Activated naive CD8-positive, alpha-beta T cell treated with anti-CD3 and anti-CD28 coated beads for 36 hours (primary cell): ENCODE measurements around the gene ZNF442. TPM values are rescaled to one million over a fixed set of nuclear protein-coding genes. Genes with fewer than 3 reads are reported as not detected.
"Not testable (repeated sequence)": the region's sequence is repeated elsewhere in the genome, so short reads cannot be mapped to it uniquely, and the experiment has no call there.

Source experiments
- DNase-seq: peaks from one replicate; pipeline ENCODE4 v3.0.0; 2021
- H3K27ac Mint-ChIP-seq: one replicate; pipeline ENCODE4 v1.8.0; 2022; ENCODE audit warnings: mild to moderate bottlenecking, moderate library complexity, mixed read lengths
- H3K27me3 Mint-ChIP-seq: one replicate; pipeline ENCODE4 v1.8.0; 2022; ENCODE audit warnings: mild to moderate bottlenecking, mixed read lengths
- H3K36me3 Mint-ChIP-seq: one replicate; pipeline ENCODE4 v1.8.0; 2021; ENCODE audit warnings: mild to moderate bottlenecking, mixed read lengths
- H3K4me1 Mint-ChIP-seq: one replicate; pipeline ENCODE4 v1.8.0; 2021; ENCODE audit warnings: mixed read lengths
- H3K4me3 Mint-ChIP-seq: one replicate; pipeline ENCODE4 v1.8.0; 2022; ENCODE audit warnings: mild to moderate bottlenecking, moderate library complexity, mixed read lengths
- H3K9me3 Mint-ChIP-seq: one replicate; pipeline ENCODE4 v1.8.0; 2022; ENCODE audit warnings: mixed read lengths
- total RNA-seq, 2 experiments: library from RNA; stranded (reverse); gene quantifications; one replicate each; pipeline ENCODE4 v1.2.3, GENCODE V29; 2021

The ZNF442 gene
- total RNA-seq, 2 experiments from 2014 or later: 1.3 to 1.7 TPM

DNA sequence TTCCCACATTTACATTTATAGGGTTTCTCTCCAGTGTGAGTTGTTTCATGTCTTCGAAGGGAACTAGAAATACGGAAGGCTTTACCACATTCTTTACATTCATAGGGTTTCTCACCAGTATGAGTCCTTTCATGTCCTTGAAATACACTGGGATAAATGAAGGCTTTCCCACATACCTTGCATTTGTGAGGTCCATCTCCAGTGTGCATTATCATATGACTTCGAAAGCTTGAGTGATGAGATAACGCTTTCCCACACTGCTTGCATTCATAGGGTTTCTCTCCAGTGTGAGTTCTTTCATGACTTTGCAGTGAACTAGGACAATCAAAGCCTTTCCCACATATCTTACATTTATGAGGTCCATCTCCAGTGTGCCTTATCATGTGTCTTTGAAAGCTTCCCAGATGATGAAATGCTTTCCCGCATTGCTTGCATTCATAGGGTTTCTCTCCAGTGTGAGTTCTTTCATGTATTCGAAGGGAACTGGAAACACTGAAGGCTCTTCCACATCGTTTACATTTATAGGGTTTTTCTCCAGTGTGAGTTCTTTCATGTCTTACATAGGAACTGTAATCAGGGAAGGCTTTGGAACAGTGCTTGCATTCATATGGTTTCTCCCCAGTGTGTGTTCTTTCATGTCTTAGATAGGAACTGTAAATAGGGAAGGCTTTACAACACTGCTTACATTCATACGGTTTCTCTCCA, 15.1 kb downstream of the ZNF442 start:
- DNase-seq: no peak
- Mint-ChIP-seq H3K9me3 (peaks cover 60% of the 10 kb centered on the region), H3K4me3 (no peak overlapping the region), H3K27ac (no peak overlapping the region), H3K4me1 (no peaks in the 10 kb centered on the region), H3K36me3 (peaks cover 68% of the 10 kb centered on the region), H3K27me3 (no peaks in the 10 kb centered on the region)

DNA sequence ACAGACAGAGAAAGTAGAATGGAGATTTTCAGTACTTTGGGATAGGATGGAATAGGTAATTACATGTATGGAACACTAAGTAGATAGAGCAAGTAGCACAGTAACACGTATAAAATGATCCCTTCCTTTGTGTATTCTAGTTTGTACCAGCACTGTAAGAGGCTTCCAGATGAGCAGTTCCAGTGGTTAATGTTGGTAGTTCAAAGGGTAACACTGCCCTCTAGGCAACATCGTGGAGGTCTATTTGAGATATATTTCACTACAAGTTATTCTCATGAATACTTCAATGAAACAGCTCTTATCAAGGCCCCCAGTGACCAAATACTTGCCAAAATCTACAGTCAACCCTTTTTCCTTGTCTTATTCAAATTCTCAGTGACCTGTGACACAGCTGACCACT, 18.6 kb downstream of the ZNF442 start:
- peaks cover 47% of the 10 kb centered on the region for H3K9me3 Mint-ChIP-seq
- no peaks in the 10 kb centered on the region for H3K27me3 Mint-ChIP-seq
- H3K4me1 Mint-ChIP-seq: no peaks in the 10 kb centered on the region
- no peak overlapping the region for H3K27ac Mint-ChIP-seq
- H3K36me3 Mint-ChIP-seq: peaks cover 46% of the 10 kb centered on the region
- H3K4me3 Mint-ChIP-seq: no peak overlapping the region
- no peak for DNase-seq

DNA sequence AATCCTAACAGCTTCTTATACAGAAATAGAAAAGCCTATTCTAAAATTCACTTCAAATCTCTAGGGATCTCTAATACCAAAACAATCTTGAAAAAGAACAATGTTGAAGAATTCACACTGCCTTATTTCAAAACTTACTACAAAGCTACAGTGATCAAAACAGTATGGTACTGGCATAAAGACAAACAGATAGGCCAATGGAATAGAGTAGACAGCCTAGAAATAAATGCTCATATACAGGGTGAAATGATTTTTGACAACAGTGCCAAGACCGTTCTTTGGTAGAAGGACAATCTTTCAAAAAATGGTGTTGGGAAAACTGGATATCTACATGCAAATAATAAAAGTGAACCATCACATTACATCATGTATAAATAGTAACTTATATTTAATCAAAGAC, 20.3 kb downstream of the ZNF442 start:
- no peaks in the 10 kb centered on the region for H3K4me1 Mint-ChIP-seq
- H3K4me3 Mint-ChIP-seq: no peak overlapping the region
- peaks cover 41% of the 10 kb centered on the region for H3K9me3 Mint-ChIP-seq
- H3K27me3 Mint-ChIP-seq: no peaks in the 10 kb centered on the region
- no peak overlapping the region for H3K27ac Mint-ChIP-seq
- peaks cover 35% of the 10 kb centered on the region for H3K36me3 Mint-ChIP-seq
- DNase-seq: no peak

DNA sequence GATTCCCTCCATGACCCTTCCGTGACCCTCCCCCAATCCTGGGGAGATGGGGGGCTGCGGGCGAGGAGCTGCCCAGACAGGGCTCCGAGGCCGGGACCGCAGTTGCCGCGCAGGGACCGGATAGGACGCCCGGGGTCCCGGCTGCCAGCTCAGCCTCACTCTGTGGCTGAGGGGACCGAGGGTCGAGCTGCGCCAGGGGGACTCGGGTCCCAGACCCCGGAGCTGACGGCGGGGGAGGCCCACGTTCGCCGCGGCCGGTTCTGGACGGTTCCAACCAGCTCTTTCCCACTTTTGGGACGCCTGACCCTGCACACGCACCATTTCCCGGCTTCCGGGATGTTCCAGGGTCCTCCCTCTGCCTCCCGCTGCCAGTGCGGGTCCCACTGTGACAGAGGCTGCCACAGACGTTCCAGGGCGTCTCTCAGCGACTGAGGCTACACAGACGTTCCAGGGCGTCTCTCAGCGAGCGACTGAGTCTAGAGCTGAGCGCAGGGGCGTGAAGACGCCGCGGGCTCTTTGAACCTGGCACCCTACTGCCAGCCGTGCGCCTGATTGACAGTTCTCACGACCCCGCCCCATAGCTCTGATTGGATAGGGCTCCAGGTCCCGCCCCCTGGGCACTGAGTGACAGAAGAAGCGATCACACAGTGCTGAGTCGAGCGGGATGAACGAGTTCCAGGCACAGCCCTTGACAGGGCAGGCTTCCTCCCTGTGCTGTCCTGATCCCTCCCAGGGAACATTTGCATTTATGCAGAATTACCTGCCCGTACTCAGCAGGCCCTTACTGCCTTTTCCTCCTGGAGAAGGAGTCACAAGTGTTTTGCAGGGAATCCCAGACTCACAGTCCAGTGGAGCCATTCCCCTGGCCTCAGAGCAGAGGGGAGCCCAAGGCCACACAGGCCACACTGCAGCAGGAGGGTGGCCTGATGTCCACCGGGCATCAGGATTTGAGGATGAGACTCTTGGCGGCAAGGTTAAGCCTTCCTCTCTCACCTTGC, 32.0 kb downstream of the ZNF442 start, which contains the start of gene ZNF563:
TSS of gene ZNF563 (minus strand) at position 472 of the 998 bp plus-strand sequence. CDS start at position 321, 151 bp downstream.
- Mint-ChIP-seq H3K36me3 (peaks cover 7% of the 10 kb centered on the region), H3K27me3 (no peaks in the 10 kb centered on the region), H3K4me1 (peaks cover 29% of the 10 kb centered on the region), H3K9me3 (peaks cover 1% of the 10 kb centered on the region), H3K27ac (peak within 1 kb of the TSS; percentile 96), H3K4me3 (peak within 1 kb of the TSS; percentile 97)
- peak; percentile 97 for DNase-seq

DNA sequence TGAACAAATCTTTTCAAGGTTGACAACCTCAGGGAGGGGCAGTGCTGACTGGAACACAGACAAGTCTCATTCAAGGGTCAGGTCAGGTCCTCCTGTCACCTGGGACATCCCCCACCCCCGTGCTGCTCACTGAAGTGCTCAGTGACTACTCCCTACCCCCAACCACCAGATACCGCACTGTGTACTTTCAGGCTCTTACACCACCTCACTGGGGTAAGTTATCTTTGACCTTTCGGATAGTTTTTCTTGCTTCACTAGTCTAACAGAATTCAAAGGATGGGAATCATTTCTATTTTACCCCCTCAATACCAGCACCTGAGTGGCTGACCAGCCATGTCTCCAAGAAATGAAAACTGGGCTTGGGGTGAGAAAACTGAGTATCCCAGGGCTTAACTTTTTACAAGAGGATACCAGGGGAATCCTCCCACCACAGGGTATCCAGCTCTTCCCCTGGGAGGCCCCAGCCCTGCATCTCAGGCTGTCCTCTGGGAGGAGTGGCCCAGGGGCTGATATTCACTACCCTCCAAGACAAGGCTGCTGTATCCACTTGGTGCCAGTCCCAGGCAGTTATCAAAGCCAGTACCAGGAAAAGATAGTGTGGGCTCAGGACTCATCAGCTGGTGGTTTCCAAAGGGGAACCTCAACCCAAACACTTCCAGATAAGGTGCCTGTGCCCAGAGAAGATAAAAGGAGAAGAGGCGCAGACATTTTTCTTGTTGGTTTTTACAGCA, 34.1 kb downstream of the ZNF442 start:
- Mint-ChIP-seq H3K4me3 (peak overlapping the region; percentile 97), H3K36me3 (peaks cover 17% of the 10 kb centered on the region), H3K4me1 (peaks cover 41% of the 10 kb centered on the region), H3K9me3 (peaks cover 4% of the 10 kb centered on the region), H3K27ac (peak overlapping the region; percentile 96), H3K27me3 (no peaks in the 10 kb centered on the region)
- DNase-seq: peak; percentile 86

DNA sequence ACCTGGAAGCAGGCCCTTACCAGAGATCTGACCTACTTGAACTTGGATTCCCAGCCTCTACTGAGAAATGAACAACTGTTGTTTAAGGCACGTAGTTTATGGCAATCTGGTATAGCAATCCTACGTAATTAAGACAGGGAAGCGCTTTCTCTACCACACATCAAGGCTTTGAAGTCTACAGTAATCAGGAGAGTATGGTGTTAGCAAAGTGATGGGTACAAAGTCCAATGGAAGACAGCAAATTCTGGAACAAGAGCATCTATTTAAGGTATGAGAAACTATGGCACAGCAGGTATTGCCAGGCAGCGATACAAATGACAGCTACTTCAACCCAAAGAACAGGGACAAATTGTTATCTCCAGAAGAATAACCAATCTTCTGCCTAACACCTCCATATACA, 35.1 kb downstream of the ZNF442 start:
- peak overlapping the region; percentile 35 for H3K4me3 Mint-ChIP-seq
- H3K36me3 Mint-ChIP-seq: peaks cover 27% of the 10 kb centered on the region
- no peaks in the 10 kb centered on the region for H3K27me3 Mint-ChIP-seq
- peak overlapping the region; percentile 96 for H3K27ac Mint-ChIP-seq
- peaks cover 51% of the 10 kb centered on the region for H3K4me1 Mint-ChIP-seq
- H3K9me3 Mint-ChIP-seq: peaks cover 4% of the 10 kb centered on the region
- no peak for DNase-seq

DNA sequence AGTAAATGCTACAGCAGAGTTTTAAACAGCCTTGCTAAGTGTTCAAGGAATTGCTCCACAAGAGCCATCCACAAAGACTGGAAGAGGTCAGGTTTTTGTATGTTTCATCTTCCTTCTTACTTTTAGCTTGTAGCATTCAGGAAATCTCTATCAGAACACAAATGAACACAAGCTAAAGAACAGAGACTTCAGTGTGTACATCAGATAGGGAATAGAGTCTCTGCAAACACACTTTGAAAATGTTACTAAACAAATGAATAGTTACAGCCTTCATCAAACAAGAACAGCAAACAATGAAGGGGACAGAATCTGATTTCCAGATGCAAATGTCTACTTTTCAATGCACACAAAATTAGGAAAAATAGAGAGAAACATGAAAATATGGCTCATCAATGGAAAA, 39.8 kb downstream of the ZNF442 start:
- H3K27me3 Mint-ChIP-seq: no peaks in the 10 kb centered on the region
- peaks cover 49% of the 10 kb centered on the region for H3K36me3 Mint-ChIP-seq

DNA sequence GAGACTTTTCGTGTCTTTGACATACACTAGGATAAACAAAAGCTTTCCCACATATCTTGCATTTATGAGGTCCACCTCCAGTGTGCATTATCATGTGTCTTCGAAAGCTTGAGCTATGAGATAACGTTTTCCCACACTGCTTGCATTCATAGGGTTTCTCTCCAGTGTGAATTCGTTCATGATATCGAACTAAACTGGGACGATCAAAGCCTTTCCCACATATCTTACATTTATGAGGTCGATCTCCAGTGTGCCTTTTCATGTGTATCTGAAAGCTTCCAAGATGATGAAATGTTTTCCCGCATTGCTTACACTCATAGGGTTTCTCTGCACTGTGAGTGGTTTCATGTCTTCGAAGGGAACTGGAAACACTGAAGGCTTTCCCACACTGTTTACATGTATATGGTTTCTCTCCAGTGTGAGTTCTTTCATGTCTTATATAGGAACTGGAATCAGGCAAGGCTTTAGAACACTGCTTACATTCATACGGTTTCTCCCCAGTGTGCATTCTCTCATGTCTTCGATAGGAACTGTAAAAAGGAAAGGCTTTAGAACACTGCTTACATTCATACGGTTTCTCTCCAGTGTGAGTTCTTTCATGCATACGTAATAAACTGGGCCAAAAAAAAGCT, 46.6 kb downstream of the ZNF442 start:
- Mint-ChIP-seq H3K9me3 (peaks cover 27% of the 10 kb centered on the region), H3K4me1 (peaks cover 2% of the 10 kb centered on the region), H3K27me3 (no peaks in the 10 kb centered on the region), H3K36me3 (peaks cover 71% of the 10 kb centered on the region), H3K4me3 (no peak overlapping the region), H3K27ac (no peak overlapping the region)
- no peak for DNase-seq

More for the DNA sequence above, 39.8 kb downstream of the ZNF442 start:
- Mint-ChIP-seq H3K9me3 (peaks cover 8% of the 10 kb centered on the region), H3K27ac (no peak overlapping the region), H3K4me1 (peaks cover 27% of the 10 kb centered on the region), H3K4me3 (no peak overlapping the region)
- DNase-seq: no peak

DNA sequence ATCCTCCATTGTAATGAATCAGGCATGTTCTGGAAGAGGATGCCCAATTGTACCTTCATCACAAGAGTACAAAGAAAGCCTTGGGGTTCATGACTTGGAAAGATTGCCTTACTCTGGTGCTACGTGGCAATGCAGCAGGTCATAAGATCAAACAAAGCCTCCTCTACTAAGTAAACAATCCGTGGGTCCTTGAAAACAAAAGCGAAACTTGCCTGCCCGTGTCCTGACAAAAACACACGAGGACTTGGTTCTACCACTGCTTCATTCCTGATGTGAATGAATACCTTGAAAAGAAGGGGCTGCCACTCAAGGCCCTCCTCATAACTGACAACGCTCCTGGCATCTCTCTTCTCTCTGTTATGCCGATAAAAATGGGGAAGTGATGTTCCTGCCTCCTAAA, 50.9 kb downstream of the ZNF442 start:
- H3K4me3 Mint-ChIP-seq: no peak overlapping the region
- no peak for DNase-seq
- no peaks in the 10 kb centered on the region for H3K27me3 Mint-ChIP-seq
- no peak overlapping the region for H3K27ac Mint-ChIP-seq
- peaks cover 22% of the 10 kb centered on the region for H3K9me3 Mint-ChIP-seq
- peaks cover 46% of the 10 kb centered on the region for H3K36me3 Mint-ChIP-seq
- H3K4me1 Mint-ChIP-seq: peaks cover 2% of the 10 kb centered on the region

DNA sequence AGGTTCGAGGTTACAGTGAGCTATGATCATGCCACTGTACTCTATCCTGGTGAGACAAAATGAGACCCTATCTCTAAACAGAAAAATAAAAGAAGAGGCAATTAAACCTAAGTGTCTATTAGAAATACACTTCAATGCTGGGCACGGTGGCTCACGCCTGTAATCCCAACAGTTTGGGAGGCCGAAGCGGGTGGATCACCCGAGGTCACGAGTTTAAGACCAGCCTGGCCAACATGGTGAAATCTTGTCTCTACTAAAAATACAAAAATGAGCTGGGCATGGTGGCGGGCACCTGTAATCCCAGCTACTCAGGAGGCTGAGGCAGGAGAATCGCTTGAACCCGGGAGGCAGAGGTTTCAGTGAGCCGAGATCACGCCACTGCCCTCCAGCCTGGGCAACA, 56.6 kb downstream of the ZNF442 start:
- H3K4me3 Mint-ChIP-seq, H3K36me3 Mint-ChIP-seq, H3K9me3 Mint-ChIP-seq, H3K27me3 Mint-ChIP-seq, H3K27ac Mint-ChIP-seq, DNase-seq, H3K4me1 Mint-ChIP-seq: not testable (repeated sequence)

Other genes with a start within 250 kb of the ZNF442 start
- gene ZNF20, start 225.3 kb downstream of the ZNF442 start, total RNA-seq: 1 to 10 TPM in 1 of 2 experiments, under 1 TPM in 1; 0.74 to 2.6 TPM
- 1 to 10 TPM; 3.9 to 4.0 TPM for gene ZNF625, start 208.9 kb downstream of the ZNF442 start, total RNA-seq
- gene ZNF136, start 202.6 kb downstream of the ZNF442 start, total RNA-seq: 10 to 100 TPM; 11.6 to 12.9 TPM
- 1 to 10 TPM; 5.6 to 6.6 TPM for gene ZNF44, start 70.8 kb downstream of the ZNF442 start, total RNA-seq
- gene ZNF563, start 32.0 kb downstream of the ZNF442 start, total RNA-seq: 1 to 10 TPM; 2.8 to 4.5 TPM
- 1 to 10 TPM; 2.6 to 3.0 TPM for gene ZNF799, start 35.6 kb upstream of the ZNF442 start, total RNA-seq
- 1 to 10 TPM; 2.7 to 3.6 TPM for gene ZNF443, start 75.3 kb upstream of the ZNF442 start, total RNA-seq
- 1 to 10 TPM; 1.7 to 1.8 TPM for gene ZNF709, start 119.1 kb upstream of the ZNF442 start, total RNA-seq
- 1 to 10 TPM; 6.0 to 6.4 TPM for gene ZNF564, start 185.8 kb upstream of the ZNF442 start, total RNA-seq
- gene ZNF490, start 245.1 kb upstream of the ZNF442 start, total RNA-seq: 1 to 10 TPM; 7.7 to 9.2 TPM
- gene ZNF791, start 245.2 kb upstream of the ZNF442 start, total RNA-seq: 10 to 100 TPM; 14.6 to 15.1 TPM